Uterus (tissue), 4 donors: Measurements from ENCODE around the gene TCF12. TPM values are rescaled to one million over a fixed set of nuclear protein-coding genes. Genes with fewer than 3 reads are reported as not detected.

Experiments
- DNase-seq, 2 donors: peaks; one replicate each; pipeline ENCODE4 v3.0.0-alpha.2; 2019 to 2020
- H3K27ac ChIP-seq, 2 donors: fragments of 200-600 bp; sonication (generic); 1 replicate in 1 of 2; 2 replicates in 1 of 2; pipeline ENCODE4 v1.5.1; 2016 to 2018
- H3K27me3 ChIP-seq, 2 donors: fragments of 200-600 bp; sonication (generic); one replicate each; pipeline ENCODE4 v1.5.1; 2018 to 2019; ENCODE audit warnings: control low read depth in 1 of 2
- H3K36me3 ChIP-seq, 2 donors: fragments of 200-600 bp; sonication (generic); one replicate each; pipeline ENCODE4 v1.5.1; 2019; ENCODE audit warnings: control low read depth in 1 of 2
- H3K4me1 ChIP-seq, 2 donors: fragments of 200-600 bp; sonication (generic); one replicate each; pipeline ENCODE4 v1.5.1; 2018 to 2019; ENCODE audit warnings: control low read depth in 1 of 2
- H3K4me3 ChIP-seq, 2 donors: fragments of 200-600 bp; sonication (generic); 1 replicate in 1 of 2; 2 replicates in 1 of 2; pipeline ENCODE4 v1.5.1; 2018 to 2019; ENCODE audit warnings: mild to moderate bottlenecking in 1 of 2
- H3K9me3 ChIP-seq, 2 donors: fragments of 200-600 bp; sonication (generic); one replicate each; pipeline ENCODE4 v1.5.1; 2019; ENCODE audit warnings: control low read depth in 1 of 2
- CTCF ChIP-seq, 4 experiments: fragments of 200-600 bp in 2 of 4; fragments of 450-650 bp in 2 of 4; sonication (generic) in 2 of 4; IDR thresholded peaks; one replicate each; pipeline ENCODE4 v1.5.1; 2016 to 2019; ENCODE audit warnings: antibody characterized with exemption in 4 of 4, mild to moderate bottlenecking in 2 of 4, moderate library complexity in 1 of 4
- POLR2A ChIP-seq, 2 donors: fragments of 450-650 bp; IDR thresholded peaks; one replicate each; pipeline ENCODE4 v1.6.1; 2016; ENCODE audit warnings: antibody characterized with exemption in 2 of 2, mild to moderate bottlenecking in 1 of 2, moderate library complexity in 1 of 2
- intact Hi-C: fragments of 100-400 bp; cut with DNase I; formaldehyde crosslinking; loops from one replicate; pipeline ENCODE4 v1.15.1; 2023; ENCODE audit warnings: low total_unique reads
- total RNA-seq, 4 donors: library from RNA; depleted of rRNA in 3 of 4; stranded (reverse); fragments of >200 nt in 3 of 4; gene quantifications; one replicate each; pipeline versions ENCODE4 v1.1.0 to v1.2.4, GENCODE V29; 2014 to 2023
- donor health status: DM: yes; HTN: yes; CAD: no.

The TCF12 gene
- total RNA-seq, 4 donors from 2014 or later, result 109 to 361 (median 196) TPM

GRCh38 chr15:57312318-57313133 is 394.1 kb downstream of the TCF12 start:
- Histone ChIP-seq H3K36me3 (no peaks in the 10 kb centered on the region), H3K4me3 (no peak overlapping the region), H3K27ac (no peak overlapping the region), H3K27me3 (no peaks in the 10 kb centered on the region), H3K4me1 (no peaks in the 10 kb centered on the region), H3K9me3 (no peaks in the 10 kb centered on the region)
- no peak for TF ChIP-seq CTCF (IDR thresholded peaks at IDR 0.05)
- TF ChIP-seq POLR2A (IDR thresholded peaks at IDR 0.05), result no peak
- no peak for DNase-seq
- intact Hi-C loops, result no loop called here

GRCh38 chr15:57313134-57313483 is 394.7 kb downstream of the TCF12 start:
- TF ChIP-seq CTCF (IDR thresholded peaks at IDR 0.05) (no peak), POLR2A (IDR thresholded peaks at IDR 0.05) (no peak)
- intact Hi-C loops, result no loop called here
- no peaks in the 10 kb centered on the region for H3K36me3 ChIP-seq
- no peaks in the 10 kb centered on the region for H3K9me3 ChIP-seq
- no peaks in the 10 kb centered on the region for H3K27me3 ChIP-seq
- DNase-seq, result no peak
- H3K4me3 ChIP-seq, result no peak overlapping the region
- H3K4me1 ChIP-seq, result no peaks in the 10 kb centered on the region
- no peak overlapping the region for H3K27ac ChIP-seq

- H3K9me3 ChIP-seq, result no peaks in the 10 kb centered on the region
- H3K27me3 ChIP-seq, result no peaks in the 10 kb centered on the region
- TF ChIP-seq POLR2A (IDR thresholded peaks at IDR 0.05), result no peak
- no peak for TF ChIP-seq CTCF (IDR thresholded peaks at IDR 0.05)
- DNase-seq, result no peak
- no peaks in the 10 kb centered on the region for H3K4me1 ChIP-seq
- H3K4me3 ChIP-seq, result no peak overlapping the region
- H3K36me3 ChIP-seq, result no peaks in the 10 kb centered on the region
- intact Hi-C loops, result no loop called here
- no peak overlapping the region for H3K27ac ChIP-seq
These were observed 395.8 kb downstream of the TCF12 start for GRCh38 chr15:57314221-57314620.

- no peak for DNase-seq
- intact Hi-C loops, result no loop called here
These were observed 398.0 kb downstream of the TCF12 start for GRCh38 chr15:57316451-57316850.

More at GRCh38 chr15:57316451-57316850, 398.0 kb downstream of the TCF12 start:
- no peaks in the 10 kb centered on the region for H3K9me3 ChIP-seq
- TF ChIP-seq POLR2A (IDR thresholded peaks at IDR 0.05) (no peak), CTCF (IDR thresholded peaks at IDR 0.05) (no peak)
- no peaks in the 10 kb centered on the region for H3K27me3 ChIP-seq
- no peak overlapping the region for H3K27ac ChIP-seq
- no peak overlapping the region for H3K4me3 ChIP-seq
- H3K36me3 ChIP-seq, result no peaks in the 10 kb centered on the region
- no peaks in the 10 kb centered on the region for H3K4me1 ChIP-seq
